ENCODE data around the gene NFIL3. TPM values are rescaled to one million over a fixed set of nuclear protein-coding genes. Genes with fewer than 3 reads are reported as not detected.

Gene NFIL3
- total and polyA plus RNA-seq, 2 of the 4 experiments (the other 2 are of a cell fraction) = 27.6 to 27.7 TPM

DNA sequence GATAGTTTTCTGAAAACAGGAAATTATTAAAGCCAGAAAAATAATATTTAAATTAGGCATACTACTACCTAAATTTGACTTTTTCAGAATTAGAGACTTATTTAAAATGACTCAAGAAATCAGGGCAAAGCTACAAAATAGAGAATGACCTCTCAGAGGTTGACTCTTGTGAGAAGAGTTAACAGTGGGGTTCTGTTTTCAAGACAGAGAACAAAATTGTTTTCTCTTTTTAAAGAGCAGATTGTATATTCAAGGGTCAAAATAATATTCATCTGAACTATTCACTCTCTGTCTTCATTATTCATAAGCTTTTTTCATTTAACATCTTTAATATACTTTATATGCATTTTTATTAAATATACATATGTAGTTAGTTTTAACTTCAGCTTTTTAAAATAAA is 40.1 kb downstream of the NFIL3 start:
- no peak overlapping the region for H3K18ac ChIP-seq (ENCODE audit: low read depth, low read length)
- no peak overlapping the region for H2BK15ac ChIP-seq (ENCODE audit: low read depth, low read length)
- no peaks in the 10 kb centered on the region for H4K20me1 ChIP-seq (ENCODE audit: insufficient read depth, low read length)
- ChIA-PET CTCF (interaction anchor here (1.5 kb wide), 1 partner anchor 13 kb away, joined by 3 read pairs; no protein-coding TSS in a partner anchor), POLR2A (ENCODE audit: unreplicated experiment) (no interaction called here)
- intact Hi-C loops (cut with micrococcal nuclease) = no loop called here
- no peaks in the 10 kb centered on the region for H3K36me3 ChIP-seq (ENCODE audit: control insufficient read depth, insufficient read depth, low read length)
- no peak overlapping the region for H2BK5ac ChIP-seq (ENCODE audit: low read depth, low read length, poor library complexity, severe bottlenecking)
- H2AK5ac ChIP-seq (ENCODE audit: low read depth, low read length) = no peak overlapping the region
- no peak overlapping the region for H3K27ac ChIP-seq (ENCODE audit: insufficient read depth, low read length)
- no peak overlapping the region for H3K4ac ChIP-seq (ENCODE audit: low read depth, low read length)
- H2AK9ac ChIP-seq (replicated peaks; ENCODE audit: low read depth, low read length, poor library complexity) = no peak overlapping the region
- H3K56ac ChIP-seq (ENCODE audit: extremely low read depth, insufficient read depth, low read length) = no peak overlapping the region
- in situ Hi-C loops (cut with MboI; ENCODE audit: low sequenced_read_pairs) = no loop called here
- no peak overlapping the region for H2BK120ac ChIP-seq (ENCODE audit: low read depth, low read length)
- H3K4me3 ChIP-seq (ENCODE audit: insufficient read depth, low read depth, low read length) = no peak overlapping the region
- DNase-seq (no peak), ATAC-seq (ENCODE audit: low read depth) (no peak)
- H2AFZ ChIP-seq (replicated peaks; ENCODE audit: low read length, poor library complexity) = no peak overlapping the region
- peaks cover 3% of the 10 kb centered on the region for H3K4me1 ChIP-seq (ENCODE audit: control insufficient read depth, insufficient read depth, low read length)
- H3K27me3 ChIP-seq (ENCODE audit: control insufficient read depth, insufficient read depth, low read length) = no peaks in the 10 kb centered on the region
- no peak overlapping the region for H4K8ac ChIP-seq (ENCODE audit: low read depth in 2 of 2, low read length in 2 of 2)
- H2BK20ac ChIP-seq (ENCODE audit: low read depth, low read length) = no peak overlapping the region
- no peak overlapping the region for H3K4me2 ChIP-seq (ENCODE audit: low read depth, low read length)
- H4K91ac ChIP-seq (ENCODE audit: insufficient read depth, low read depth, low read length) = no peak overlapping the region
- BruUV-seq (replicated peaks) = no TSS peak
- H4K5ac ChIP-seq (ENCODE audit: low read depth, low read length) = no peak overlapping the region
- no peaks in the 10 kb centered on the region for H3K79me1 ChIP-seq (ENCODE audit: low read depth in 1 of 2, low read length in 2 of 2)
- no peak overlapping the region for H3K23ac ChIP-seq (ENCODE audit: low read depth, low read length)
- no peak for TF ChIP-seq MAFK (IDR thresholded peaks at IDR 0.05; ENCODE audit: low read depth, low read length)
- TF ChIP-seq SMC3 (IDR thresholded peaks at IDR 0.05; ENCODE audit: low read depth, low read length) = no peak
- TF ChIP-seq, protein P1, sequence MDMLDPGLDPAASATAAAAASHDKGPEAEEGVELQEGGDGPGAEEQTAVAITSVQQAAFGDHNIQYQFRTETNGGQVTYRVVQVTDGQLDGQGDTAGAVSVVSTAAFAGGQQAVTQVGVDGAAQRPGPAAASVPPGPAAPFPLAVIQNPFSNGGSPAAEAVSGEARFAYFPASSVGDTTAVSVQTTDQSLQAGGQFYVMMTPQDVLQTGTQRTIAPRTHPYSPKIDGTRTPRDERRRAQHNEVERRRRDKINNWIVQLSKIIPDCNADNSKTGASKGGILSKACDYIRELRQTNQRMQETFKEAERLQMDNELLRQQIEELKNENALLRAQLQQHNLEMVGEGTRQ (IDR thresholded peaks at IDR 0.05; ENCODE audit: low read depth, low read length) = no peak
- TF ChIP-seq NFE2L2 (IDR thresholded peaks at IDR 0.05; ENCODE audit: low read depth, low read length) = no peak
- no peak for TF ChIP-seq BHLHE40 (IDR thresholded peaks at IDR 0.05; ENCODE audit: low read depth, low read length)
- TF ChIP-seq FOS (IDR thresholded peaks at IDR 0.05; ENCODE audit: low read depth, low read length) = no peak
- TF ChIP-seq RFX5 (IDR thresholded peaks at IDR 0.05; ENCODE audit: low read depth, low read length) = no peak
- TF ChIP-seq RAD21 (IDR thresholded peaks at IDR 0.05; ENCODE audit: low read length) = no peak
- TF ChIP-seq, protein P2, sequence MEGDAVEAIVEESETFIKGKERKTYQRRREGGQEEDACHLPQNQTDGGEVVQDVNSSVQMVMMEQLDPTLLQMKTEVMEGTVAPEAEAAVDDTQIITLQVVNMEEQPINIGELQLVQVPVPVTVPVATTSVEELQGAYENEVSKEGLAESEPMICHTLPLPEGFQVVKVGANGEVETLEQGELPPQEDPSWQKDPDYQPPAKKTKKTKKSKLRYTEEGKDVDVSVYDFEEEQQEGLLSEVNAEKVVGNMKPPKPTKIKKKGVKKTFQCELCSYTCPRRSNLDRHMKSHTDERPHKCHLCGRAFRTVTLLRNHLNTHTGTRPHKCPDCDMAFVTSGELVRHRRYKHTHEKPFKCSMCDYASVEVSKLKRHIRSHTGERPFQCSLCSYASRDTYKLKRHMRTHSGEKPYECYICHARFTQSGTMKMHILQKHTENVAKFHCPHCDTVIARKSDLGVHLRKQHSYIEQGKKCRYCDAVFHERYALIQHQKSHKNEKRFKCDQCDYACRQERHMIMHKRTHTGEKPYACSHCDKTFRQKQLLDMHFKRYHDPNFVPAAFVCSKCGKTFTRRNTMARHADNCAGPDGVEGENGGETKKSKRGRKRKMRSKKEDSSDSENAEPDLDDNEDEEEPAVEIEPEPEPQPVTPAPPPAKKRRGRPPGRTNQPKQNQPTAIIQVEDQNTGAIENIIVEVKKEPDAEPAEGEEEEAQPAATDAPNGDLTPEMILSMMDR (conservative IDR thresholded peaks at IDR 0.05; ENCODE audit: low read depth, low read length) = no peak
- TF ChIP-seq RCOR1 (IDR thresholded peaks at IDR 0.05; ENCODE audit: insufficient replicate concordance, low read length) = no peak
- TF ChIP-seq CHD1 (IDR thresholded peaks at IDR 0.05; ENCODE audit: low read depth, low read length) = no peak
- H3K14ac ChIP-seq (replicated peaks; ENCODE audit: low read depth, low read length) = no peak overlapping the region
- no peak overlapping the region for H3K9ac ChIP-seq (ENCODE audit: low read depth, low read length)
- peaks cover 4% of the 10 kb centered on the region; the same call in 1 of the 2 replicates for H3K9me1 ChIP-seq (ENCODE audit: insufficient read depth, low read length)
- dilution Hi-C loops (cut with HindIII; ENCODE audit: low sequenced_read_pairs, unreplicated experiment) = no loop called here
- no peaks in the 10 kb centered on the region for H3K9me3 ChIP-seq (ENCODE audit: control insufficient read depth, insufficient read depth, low read length)
